NOMO-1 treated with DMSO at 0.1 percent for 48 hours (cell line): ENCODE results near the gene LRRC37B.
"Not testable (repeated sequence)": the region's sequence is repeated elsewhere in the genome, so short reads cannot be mapped to it uniquely, and the experiment has no call there.

Source experiments
- DNase-seq: peaks from one replicate; lab custom pipeline; 2025; ENCODE audit not compliant: unreplicated experiment; lab: John Stamatoyannopoulos, UW

LRRC37B gene

GRCh38 chr17:32084942-32085829, 78.0 kb downstream of the LRRC37B start:
- DNase-seq: not testable (repeated sequence)

- DNase-seq: not testable (repeated sequence)
Observed at GRCh38 chr17:32086833-32087232, 79.7 kb downstream of the LRRC37B start.

- DNase-seq: not testable (repeated sequence)
Observed at GRCh38 chr17:32092062-32092461, 84.9 kb downstream of the LRRC37B start.

- DNase-seq: no peak
Observed at GRCh38 chr17:32099686-32100085, 92.5 kb downstream of the LRRC37B start.

- DNase-seq: not testable (repeated sequence)
Observed at GRCh38 chr17:32100323-32100722, 93.1 kb downstream of the LRRC37B start.

- no peak for DNase-seq
Observed at GRCh38 chr17:32100971-32101631, 93.9 kb downstream of the LRRC37B start.

- DNase-seq: no peak
Observed at GRCh38 chr17:32102172-32102571, 95.0 kb downstream of the LRRC37B start.

GRCh38 chr17:32102646-32103186, 95.5 kb downstream of the LRRC37B start:
- DNase-seq: no peak
